Kidney epithelial cell (primary cell): ENCODE measurements around the gene NMNAT2. TPM values are rescaled to one million over a fixed set of nuclear protein-coding genes. Genes with fewer than 3 reads are reported as not detected.

Source experiments
- DNase-seq: peaks from one replicate; pipeline ENCODE4 v3.0.0-alpha.2; 2010; ENCODE audit warnings: low read depth
- H3K27me3 ChIP-seq: 2 replicates; pipeline ENCODE4 v1.6.0; 2011; ENCODE audit warnings: low read length; ENCODE audit not compliant: control insufficient read depth, insufficient read depth
- H3K36me3 ChIP-seq: 2 replicates; pipeline ENCODE4 v1.5.1; 2011; ENCODE audit warnings: low read length; ENCODE audit not compliant: control insufficient read depth, insufficient read depth
- H3K4me3 ChIP-seq: 2 replicates; pipeline ENCODE4 v1.5.1; 2011; ENCODE audit warnings: low read depth, mild to moderate bottlenecking, control low read depth, low read length
- total RNA-seq: library from RNA; depleted of rRNA; stranded (reverse); fragments of >200 nt; gene quantifications from 2 replicates; pipeline ENCODE4 v1.2.3, GENCODE V29; 2015
- TF ChIP-seq, protein P1 (sequence below): IDR thresholded peaks from 2 replicates; pipeline ENCODE4 v1.5.1; 2011; ENCODE audit warnings: mild to moderate bottlenecking, moderate library complexity, low read length, control low read depth, inconsistent platforms; ENCODE audit not compliant: insufficient read depth, poor library complexity, severe bottlenecking

NMNAT2 gene
- total RNA-seq, 1 donor from 2014 or later, result 1.0 TPM

DNA sequence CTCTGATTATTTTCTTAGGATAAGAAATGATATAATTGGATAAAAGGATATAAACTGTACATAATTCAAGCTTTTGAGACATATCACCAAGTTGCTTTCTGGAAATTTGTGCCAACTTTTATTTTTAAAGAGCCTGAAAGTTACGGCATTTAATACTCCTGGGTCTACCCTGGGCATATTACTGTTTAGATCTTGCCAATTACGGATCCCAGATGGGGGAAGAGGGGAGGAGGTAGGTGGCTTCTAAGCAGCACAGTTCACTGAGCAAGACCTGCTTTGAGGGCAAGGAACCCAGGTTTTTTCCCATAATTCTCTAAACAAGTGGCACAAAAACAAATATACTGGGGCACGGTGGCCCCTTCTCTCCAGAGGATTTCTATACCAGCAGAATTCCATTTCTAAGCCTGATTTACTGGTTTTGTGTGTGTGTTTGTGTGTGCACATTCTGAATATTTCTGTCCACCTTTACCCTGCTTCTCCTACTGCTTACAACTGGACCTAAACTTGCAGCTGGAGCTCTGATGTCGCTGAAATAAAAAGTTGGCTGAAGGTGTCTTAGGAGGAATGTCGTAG lies 155.5 kb downstream of the NMNAT2 start:
- H3K27me3 ChIP-seq, result no peaks in the 10 kb centered on the region
- no peaks in the 10 kb centered on the region for H3K36me3 ChIP-seq
- no peak overlapping the region for H3K4me3 ChIP-seq
- no peak for DNase-seq
- TF ChIP-seq, protein P1, sequence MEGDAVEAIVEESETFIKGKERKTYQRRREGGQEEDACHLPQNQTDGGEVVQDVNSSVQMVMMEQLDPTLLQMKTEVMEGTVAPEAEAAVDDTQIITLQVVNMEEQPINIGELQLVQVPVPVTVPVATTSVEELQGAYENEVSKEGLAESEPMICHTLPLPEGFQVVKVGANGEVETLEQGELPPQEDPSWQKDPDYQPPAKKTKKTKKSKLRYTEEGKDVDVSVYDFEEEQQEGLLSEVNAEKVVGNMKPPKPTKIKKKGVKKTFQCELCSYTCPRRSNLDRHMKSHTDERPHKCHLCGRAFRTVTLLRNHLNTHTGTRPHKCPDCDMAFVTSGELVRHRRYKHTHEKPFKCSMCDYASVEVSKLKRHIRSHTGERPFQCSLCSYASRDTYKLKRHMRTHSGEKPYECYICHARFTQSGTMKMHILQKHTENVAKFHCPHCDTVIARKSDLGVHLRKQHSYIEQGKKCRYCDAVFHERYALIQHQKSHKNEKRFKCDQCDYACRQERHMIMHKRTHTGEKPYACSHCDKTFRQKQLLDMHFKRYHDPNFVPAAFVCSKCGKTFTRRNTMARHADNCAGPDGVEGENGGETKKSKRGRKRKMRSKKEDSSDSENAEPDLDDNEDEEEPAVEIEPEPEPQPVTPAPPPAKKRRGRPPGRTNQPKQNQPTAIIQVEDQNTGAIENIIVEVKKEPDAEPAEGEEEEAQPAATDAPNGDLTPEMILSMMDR, result no peak

DNA sequence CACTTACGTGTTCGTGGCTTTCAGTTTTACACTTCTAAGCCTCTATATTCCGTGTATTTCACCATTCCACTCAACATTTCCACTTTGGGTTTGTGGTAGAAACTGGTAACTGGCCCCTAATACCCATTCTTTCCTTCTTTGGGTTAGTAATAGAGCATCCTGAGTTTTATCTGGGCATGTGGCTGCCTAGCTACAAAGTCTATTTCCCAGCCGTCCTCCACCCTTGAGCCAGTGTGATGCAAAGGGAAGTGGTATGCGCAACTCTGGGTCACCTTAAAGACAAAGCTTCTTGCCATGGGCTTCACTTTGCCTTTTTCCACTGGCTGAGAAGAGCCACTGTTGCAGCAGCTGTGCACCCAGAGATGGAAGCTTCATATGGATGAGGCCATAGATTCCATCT lies 158.3 kb downstream of the NMNAT2 start:
- TF ChIP-seq, protein P1, result no peak
- Histone ChIP-seq H3K27me3 (no peaks in the 10 kb centered on the region), H3K36me3 (no peaks in the 10 kb centered on the region), H3K4me3 (no peak overlapping the region)
- no peak for DNase-seq

DNA sequence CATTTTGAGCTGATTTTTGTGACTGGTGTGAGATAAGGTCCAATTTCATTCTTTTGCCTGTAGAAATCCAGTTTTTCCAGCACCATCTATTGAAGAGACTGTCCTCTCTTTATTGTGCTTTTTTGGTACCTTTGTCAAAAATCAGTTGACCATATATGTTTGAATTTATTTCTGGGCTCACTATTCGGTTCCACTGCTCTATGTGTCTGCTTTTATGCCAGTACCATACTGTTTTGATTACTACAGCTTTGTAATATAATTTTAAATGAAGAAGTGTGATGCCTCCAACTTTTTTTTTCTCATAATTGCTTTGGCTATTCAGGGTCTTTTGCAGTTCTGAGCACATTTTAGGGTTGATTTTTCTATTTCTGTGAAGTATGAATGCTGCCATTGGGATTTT lies 163.1 kb downstream of the NMNAT2 start:
- H3K27me3 ChIP-seq, result no peaks in the 10 kb centered on the region
- H3K36me3 ChIP-seq, result no peaks in the 10 kb centered on the region
- H3K4me3 ChIP-seq, result no peak overlapping the region
- no peak for DNase-seq
- TF ChIP-seq, protein P1, result no peak

DNA sequence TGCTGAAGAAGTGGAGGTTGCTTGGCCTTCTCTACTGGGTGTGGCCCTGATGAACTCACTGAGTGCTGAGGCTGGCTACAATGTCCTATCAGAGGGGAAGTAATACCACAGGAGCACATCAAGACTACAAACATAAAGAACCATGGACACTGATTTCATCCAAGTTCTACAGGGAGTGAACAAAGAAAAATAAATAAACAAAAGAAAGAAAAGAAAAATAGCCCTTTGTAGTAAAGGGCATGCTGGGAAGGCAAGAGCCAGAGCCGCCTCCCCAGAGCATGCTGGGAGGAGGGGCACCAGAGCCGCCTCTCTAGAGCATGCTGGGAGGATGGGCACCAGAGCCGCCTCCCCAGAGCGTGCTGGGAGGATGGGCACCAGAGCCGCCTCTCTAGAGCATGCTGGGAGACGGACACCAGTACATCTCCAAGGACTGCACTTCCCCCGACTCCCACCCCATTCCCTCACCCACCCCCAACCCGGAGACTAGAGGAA lies 166.2 kb downstream of the NMNAT2 start:
- Histone ChIP-seq H3K4me3 (no peak overlapping the region), H3K27me3 (no peaks in the 10 kb centered on the region), H3K36me3 (no peaks in the 10 kb centered on the region)
- TF ChIP-seq, protein P1, result no peak
- DNase-seq, result no peak

DNA sequence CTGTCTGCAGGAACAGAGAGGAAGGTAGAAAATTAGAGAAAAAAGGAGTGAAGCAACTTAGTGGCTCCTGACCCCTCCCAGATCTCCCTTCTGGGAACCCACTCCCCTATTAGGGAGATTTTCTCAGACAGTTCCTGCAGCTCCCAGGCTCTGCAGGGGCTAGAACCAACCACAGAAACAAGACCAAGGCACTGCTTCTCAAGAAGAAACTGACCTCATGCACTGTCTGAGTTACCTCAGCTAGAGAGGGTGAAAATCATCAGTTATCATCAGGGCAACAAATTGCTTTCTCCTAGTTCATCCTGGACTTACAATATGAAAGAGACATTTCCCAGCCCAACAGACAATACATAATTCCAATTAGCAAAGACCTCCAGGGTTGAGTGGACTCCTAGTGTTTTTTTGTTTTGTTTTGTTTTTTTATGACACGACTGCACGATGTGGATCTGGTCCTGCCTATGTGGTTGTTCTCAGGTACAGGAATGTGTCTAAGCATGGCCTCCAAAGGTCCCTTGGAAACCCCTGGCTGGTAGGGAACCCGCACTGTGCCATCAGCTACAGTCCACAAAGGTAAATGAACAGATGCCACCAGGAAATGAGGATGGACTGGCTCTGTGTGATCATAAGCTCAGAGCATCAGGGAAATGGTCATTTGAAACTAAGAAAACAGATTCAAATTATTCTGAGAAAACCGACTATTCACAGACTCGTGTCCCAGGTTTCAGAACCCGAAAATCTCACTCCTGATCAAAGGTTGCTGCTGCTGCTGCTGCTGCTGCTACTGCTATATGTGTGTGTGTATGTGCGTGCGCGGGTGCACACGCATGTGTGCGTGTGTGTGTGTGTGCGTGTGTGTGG lies 166.8 kb downstream of the NMNAT2 start:
- no peaks in the 10 kb centered on the region for H3K36me3 ChIP-seq
- no peak for DNase-seq
- no peak overlapping the region for H3K4me3 ChIP-seq
- TF ChIP-seq, protein P1, result no peak
- no peaks in the 10 kb centered on the region for H3K27me3 ChIP-seq
